ENCODE measurements around the gene KRTAP29-1. TPM values are rescaled to one million over a fixed set of nuclear protein-coding genes. Genes with fewer than 3 reads are reported as not detected.

KRTAP29-1 gene
- total and polyA plus RNA-seq, 2 experiments from 2014 or later: not detected

DNA sequence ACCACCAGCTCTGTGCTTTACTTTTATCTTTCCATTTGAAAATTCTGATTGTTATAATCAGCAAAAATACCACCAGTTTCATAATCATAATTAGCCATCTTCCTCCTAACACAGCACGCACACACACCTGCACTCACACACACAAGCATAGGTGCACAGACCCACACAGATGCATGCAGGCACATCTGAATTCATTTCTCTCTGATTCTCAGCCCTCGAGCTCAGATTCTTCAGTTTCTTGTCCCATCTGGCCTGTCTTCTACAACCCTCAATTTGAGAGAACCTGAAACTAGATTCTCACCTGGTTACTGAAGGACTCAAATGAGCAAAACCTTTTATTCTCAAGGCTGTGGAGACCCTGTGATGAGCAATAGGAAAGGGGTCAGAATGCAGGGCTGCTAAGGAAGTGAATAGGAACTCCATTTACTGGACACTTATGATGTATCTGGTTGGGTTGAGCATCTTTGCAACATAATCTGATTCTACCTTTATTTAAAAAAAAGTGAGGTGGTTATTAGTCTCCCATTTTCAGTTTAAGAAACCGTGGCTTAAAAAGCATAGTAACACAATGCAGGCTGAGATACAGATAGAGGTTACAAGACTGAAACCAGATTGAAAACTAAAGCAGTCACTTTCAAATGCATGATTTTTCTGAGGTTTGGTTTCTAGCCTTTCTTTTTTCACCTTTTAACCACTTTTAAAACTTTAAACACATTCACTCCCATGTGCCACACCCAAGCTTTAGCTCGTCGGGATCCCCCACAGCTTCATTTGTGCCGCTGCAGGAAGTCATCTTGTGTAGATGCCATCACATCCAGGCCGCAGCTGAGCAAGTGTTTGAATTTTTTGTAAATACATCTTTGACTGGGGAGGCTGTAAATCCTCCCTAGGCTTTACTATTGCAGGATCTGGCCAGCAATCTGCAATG, 38.5 kb upstream of the KRTAP29-1 start (continued):
- TF ChIP-seq, protein P1, sequence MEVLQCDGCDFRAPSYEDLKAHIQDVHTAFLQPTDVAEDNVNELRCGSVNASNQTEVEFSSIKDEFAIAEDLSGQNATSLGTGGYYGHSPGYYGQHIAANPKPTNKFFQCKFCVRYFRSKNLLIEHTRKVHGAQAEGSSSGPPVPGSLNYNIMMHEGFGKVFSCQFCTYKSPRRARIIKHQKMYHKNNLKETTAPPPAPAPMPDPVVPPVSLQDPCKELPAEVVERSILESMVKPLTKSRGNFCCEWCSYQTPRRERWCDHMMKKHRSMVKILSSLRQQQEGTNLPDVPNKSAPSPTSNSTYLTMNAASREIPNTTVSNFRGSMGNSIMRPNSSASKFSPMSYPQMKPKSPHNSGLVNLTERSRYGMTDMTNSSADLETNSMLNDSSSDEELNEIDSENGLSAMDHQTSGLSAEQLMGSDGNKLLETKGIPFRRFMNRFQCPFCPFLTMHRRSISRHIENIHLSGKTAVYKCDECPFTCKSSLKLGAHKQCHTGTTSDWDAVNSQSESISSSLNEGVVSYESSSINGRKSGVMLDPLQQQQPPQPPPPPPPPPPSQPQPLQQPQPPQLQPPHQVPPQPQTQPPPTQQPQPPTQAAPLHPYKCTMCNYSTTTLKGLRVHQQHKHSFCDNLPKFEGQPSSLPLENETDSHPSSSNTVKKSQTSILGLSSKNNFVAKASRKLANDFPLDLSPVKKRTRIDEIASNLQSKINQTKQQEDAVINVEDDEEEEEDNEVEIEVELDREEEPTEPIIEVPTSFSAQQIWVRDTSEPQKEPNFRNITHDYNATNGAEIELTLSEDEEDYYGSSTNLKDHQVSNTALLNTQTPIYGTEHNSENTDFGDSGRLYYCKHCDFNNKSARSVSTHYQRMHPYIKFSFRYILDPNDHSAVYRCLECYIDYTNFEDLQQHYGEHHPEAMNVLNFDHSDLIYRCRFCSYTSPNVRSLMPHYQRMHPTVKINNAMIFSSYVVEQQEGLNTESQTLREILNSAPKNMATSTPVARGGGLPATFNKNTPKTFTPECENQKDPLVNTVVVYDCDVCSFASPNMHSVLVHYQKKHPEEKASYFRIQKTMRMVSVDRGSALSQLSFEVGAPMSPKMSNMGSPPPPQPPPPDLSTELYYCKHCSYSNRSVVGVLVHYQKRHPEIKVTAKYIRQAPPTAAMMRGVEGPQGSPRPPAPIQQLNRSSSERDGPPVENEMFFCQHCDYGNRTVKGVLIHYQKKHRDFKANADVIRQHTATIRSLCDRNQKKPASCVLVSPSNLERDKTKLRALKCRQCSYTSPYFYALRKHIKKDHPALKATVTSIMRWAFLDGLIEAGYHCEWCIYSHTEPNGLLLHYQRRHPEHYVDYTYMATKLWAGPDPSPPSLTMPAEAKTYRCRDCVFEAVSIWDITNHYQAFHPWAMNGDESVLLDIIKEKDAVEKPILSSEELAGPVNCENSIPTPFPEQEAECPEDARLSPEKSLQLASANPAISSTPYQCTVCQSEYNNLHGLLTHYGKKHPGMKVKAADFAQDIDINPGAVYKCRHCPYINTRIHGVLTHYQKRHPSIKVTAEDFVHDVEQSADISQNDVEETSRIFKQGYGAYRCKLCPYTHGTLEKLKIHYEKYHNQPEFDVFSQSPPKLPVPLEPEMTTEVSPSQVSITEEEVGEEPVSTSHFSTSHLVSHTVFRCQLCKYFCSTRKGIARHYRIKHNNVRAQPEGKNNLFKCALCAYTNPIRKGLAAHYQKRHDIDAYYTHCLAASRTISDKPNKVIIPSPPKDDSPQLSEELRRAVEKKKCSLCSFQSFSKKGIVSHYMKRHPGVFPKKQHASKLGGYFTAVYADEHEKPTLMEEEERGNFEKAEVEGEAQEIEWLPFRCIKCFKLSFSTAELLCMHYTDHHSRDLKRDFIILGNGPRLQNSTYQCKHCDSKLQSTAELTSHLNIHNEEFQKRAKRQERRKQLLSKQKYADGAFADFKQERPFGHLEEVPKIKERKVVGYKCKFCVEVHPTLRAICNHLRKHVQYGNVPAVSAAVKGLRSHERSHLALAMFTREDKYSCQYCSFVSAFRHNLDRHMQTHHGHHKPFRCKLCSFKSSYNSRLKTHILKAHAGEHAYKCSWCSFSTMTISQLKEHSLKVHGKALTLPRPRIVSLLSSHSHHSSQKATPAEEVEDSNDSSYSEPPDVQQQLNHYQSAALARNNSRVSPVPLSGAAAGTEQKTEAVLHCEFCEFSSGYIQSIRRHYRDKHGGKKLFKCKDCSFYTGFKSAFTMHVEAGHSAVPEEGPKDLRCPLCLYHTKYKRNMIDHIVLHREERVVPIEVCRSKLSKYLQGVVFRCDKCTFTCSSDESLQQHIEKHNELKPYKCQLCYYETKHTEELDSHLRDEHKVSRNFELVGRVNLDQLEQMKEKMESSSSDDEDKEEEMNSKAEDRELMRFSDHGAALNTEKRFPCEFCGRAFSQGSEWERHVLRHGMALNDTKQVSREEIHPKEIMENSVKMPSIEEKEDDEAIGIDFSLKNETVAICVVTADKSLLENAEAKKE (CRISPR knock-in tag; IDR thresholded peaks at IDR 0.05): no peak
- no peak for TF ChIP-seq NANOG (IDR thresholded peaks at IDR 0.05; ENCODE audit: borderline replicate concordance)
- no peak for TF ChIP-seq CREB1 (CRISPR knock-in tag; IDR thresholded peaks at IDR 0.05; ENCODE audit: low read depth)

DNA sequence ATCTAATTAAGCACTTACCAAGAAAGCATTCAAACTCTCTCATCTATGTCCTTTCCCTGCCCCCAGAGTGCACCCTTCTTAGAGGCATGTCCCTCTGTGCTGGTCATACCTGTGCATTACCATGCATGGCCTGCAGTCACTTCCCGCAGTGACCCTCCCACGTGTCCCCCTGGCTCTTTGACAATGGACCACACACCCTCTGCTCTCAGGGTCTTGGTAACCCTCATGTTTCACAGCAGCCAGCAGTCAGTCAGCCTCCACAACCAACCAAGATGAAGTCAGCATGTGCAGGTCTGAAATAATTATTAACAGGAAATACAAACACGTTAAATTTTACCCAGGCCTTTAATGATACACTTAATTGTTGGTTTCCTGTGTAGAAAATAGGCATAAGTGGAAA, 37.8 kb upstream of the KRTAP29-1 start:
- no peak overlapping the region for H3K4me3 Mint-ChIP-seq
- H3K9me3 Mint-ChIP-seq: peaks cover 24% of the 10 kb centered on the region
- H3K4me1 ChIP-seq (ENCODE audit: insufficient read depth): no peaks in the 10 kb centered on the region
- H3F3A ChIP-seq (replicated peaks; ENCODE audit: low read depth): no peaks in the 10 kb centered on the region
- no peak overlapping the region for H3K4me3 ChIP-seq
- H4K20me1 ChIP-seq (replicated peaks; ENCODE audit: insufficient read depth): no peaks in the 10 kb centered on the region
- no peaks in the 10 kb centered on the region for H3K4me1 Mint-ChIP-seq
- no peak for ATAC-seq
- no peaks in the 10 kb centered on the region; the same call in 2 of the 3 replicates for H3K36me3 Mint-ChIP-seq (ENCODE audit: low read depth)
- no peak overlapping the region for H3K27ac Mint-ChIP-seq
- DNase-seq (ENCODE audit: low spot score): peak; percentile 17
- peaks cover 4% of the 10 kb centered on the region; the same call in 1 of the 2 replicates for H3K9me2 ChIP-seq (ENCODE audit: insufficient read depth)
- H3K79me2 ChIP-seq (replicated peaks; ENCODE audit: insufficient read depth): no peaks in the 10 kb centered on the region
- no peak overlapping the region for H3K27ac ChIP-seq (ENCODE audit: low read depth)
- no peaks in the 10 kb centered on the region for H3K36me3 ChIP-seq (ENCODE audit: insufficient read depth)
- H2AFZ ChIP-seq: no peak overlapping the region
- peaks cover 5% of the 10 kb centered on the region for H3K27me3 Mint-ChIP-seq (ENCODE audit: insufficient read depth, low read depth, poor library complexity)
- no peaks in the 10 kb centered on the region for H3K27me3 ChIP-seq (ENCODE audit: insufficient read depth)
- no peak overlapping the region for H3K4me2 ChIP-seq
- TF ChIP-seq EZH2phosphoT487 (IDR thresholded peaks at IDR 0.05; ENCODE audit: unreplicated experiment) (no peak), REST (IDR thresholded peaks at IDR 0.05; ENCODE audit: unreplicated experiment) (no peak)
